Stimulated activated naive B cell treated with anti-CD40 and anti-IgM and Interleukin-4, amounts not matched to agents 10 μg/mL and 1 μg/mL and 100 μg/mL, for 72 hours (primary cell): ENCODE data around the gene TRIM62.
A peak's percentile ranks its signal among the peaks of the same experiment; 100 is the strongest.
"Not testable (repeated sequence)": the region's sequence is repeated elsewhere in the genome, so short reads cannot be mapped to it uniquely, and the experiment has no call there.

Experiments used
- ATAC-seq, 2 donors: fragments of 150-1000 bp; cut with Tn5 transposase; replicated peaks; 2 replicates each; pipeline ENCODE4 v1.10.0; 2021; ENCODE audit warnings: moderate library complexity in 1 of 2
- DNase-seq: peaks from one replicate; pipeline ENCODE4 v3.0.0; 2021
- H3K27ac Mint-ChIP-seq: one replicate; pipeline ENCODE4 v1.8.0; 2022; ENCODE audit warnings: mild to moderate bottlenecking, mixed read lengths
- H3K27me3 Mint-ChIP-seq, 2 donors: one replicate each; pipeline ENCODE4 v1.8.0; 2022; ENCODE audit warnings: mixed read lengths in 2 of 2
- H3K36me3 Mint-ChIP-seq, 2 donors: one replicate each; pipeline ENCODE4 v1.8.0; 2022; ENCODE audit warnings: mixed read lengths in 2 of 2, mild to moderate bottlenecking in 1 of 2
- H3K4me1 Mint-ChIP-seq, 2 donors: one replicate each; pipeline ENCODE4 v1.8.0; 2022; ENCODE audit warnings: mixed read lengths in 2 of 2, mild to moderate bottlenecking in 1 of 2
- H3K4me3 Mint-ChIP-seq, 2 donors: one replicate each; pipeline ENCODE4 v1.8.0; 2022; ENCODE audit warnings: mild to moderate bottlenecking in 2 of 2, mixed read lengths in 2 of 2, moderate library complexity in 1 of 2
- H3K9me3 Mint-ChIP-seq, 2 donors: one replicate each; pipeline ENCODE4 v1.8.0; 2022; ENCODE audit warnings: mixed read lengths in 2 of 2, mild to moderate bottlenecking in 1 of 2

TRIM62 gene

GRCh38 chr1:33142483-33143064 is 39.3 kb downstream of the TRIM62 start:
- Mint-ChIP-seq H3K9me3 (no peaks in the 10 kb centered on the region), H3K4me1 (peaks cover 5 to 12% of the 10 kb centered on the region in 2 donors), H3K4me3 (no peak overlapping the region), H3K27me3 (no peaks in the 10 kb centered on the region), H3K27ac (no peak overlapping the region), H3K36me3 (peaks cover 4 to 10% of the 10 kb centered on the region in 2 donors)
- ATAC-seq (no peak), DNase-seq (no peak)

GRCh38 chr1:33141781-33142180 is 40.1 kb downstream of the TRIM62 start:
- ATAC-seq (no peak), DNase-seq (no peak)
- Mint-ChIP-seq H3K27ac (no peak overlapping the region), H3K4me1 (peaks cover 5 to 12% of the 10 kb centered on the region in 2 donors), H3K36me3 (peaks cover 4% of the 10 kb centered on the region in 2 donors), H3K9me3 (no peaks in the 10 kb centered on the region), H3K27me3 (no peaks in the 10 kb centered on the region), H3K4me3 (no peak overlapping the region)

- H3K4me1 Mint-ChIP-seq: peaks cover 5 to 12% of the 10 kb centered on the region in 2 donors
- H3K27ac Mint-ChIP-seq: no peak overlapping the region
- H3K27me3 Mint-ChIP-seq: no peaks in the 10 kb centered on the region
- DNase-seq (no peak), ATAC-seq (no peak)
- H3K9me3 Mint-ChIP-seq: no peaks in the 10 kb centered on the region
- no peak overlapping the region for H3K4me3 Mint-ChIP-seq
- H3K36me3 Mint-ChIP-seq: no peaks in the 10 kb centered on the region
These were observed 40.6 kb downstream of the TRIM62 start for GRCh38 chr1:33141216-33141615.

- Mint-ChIP-seq H3K36me3 (peaks cover 0 to 1% of the 10 kb centered on the region in 2 donors), H3K4me3 (no peak overlapping the region), H3K27ac (no peak overlapping the region), H3K4me1 (peaks cover 5 to 12% of the 10 kb centered on the region in 2 donors), H3K9me3 (no peaks in the 10 kb centered on the region), H3K27me3 (no peaks in the 10 kb centered on the region)
- DNase-seq: no peak
- ATAC-seq: peak in 1 of 2 donors; percentile 38
These were observed 41.4 kb downstream of the TRIM62 start for GRCh38 chr1:33140153-33141149.

- H3K36me3 Mint-ChIP-seq: peaks cover 5% of the 10 kb centered on the region in 2 donors
- ATAC-seq (peak; percentile 50 to 57), DNase-seq (no peak)
- no peak overlapping the region for H3K27ac Mint-ChIP-seq
- H3K4me3 Mint-ChIP-seq: no peak overlapping the region
- H3K27me3 Mint-ChIP-seq: no peaks in the 10 kb centered on the region
- no peaks in the 10 kb centered on the region for H3K9me3 Mint-ChIP-seq
- H3K4me1 Mint-ChIP-seq: peaks cover 5 to 17% of the 10 kb centered on the region in 2 donors
These were observed 44.0 kb downstream of the TRIM62 start for GRCh38 chr1:33137800-33138199.

- Mint-ChIP-seq H3K4me1 (peaks cover 8 to 20% of the 10 kb centered on the region in 2 donors), H3K36me3 (peaks cover 10% of the 10 kb centered on the region in 2 donors), H3K27ac (peak overlapping the region; percentile 63)
- not testable (repeated sequence) for H3K9me3 Mint-ChIP-seq, H3K27me3 Mint-ChIP-seq, ATAC-seq, DNase-seq, H3K4me3 Mint-ChIP-seq
These were observed 45.8 kb downstream of the TRIM62 start for GRCh38 chr1:33136041-33136440.

- Mint-ChIP-seq H3K27me3 (no peaks in the 10 kb centered on the region), H3K36me3 (peaks cover 17 to 19% of the 10 kb centered on the region in 2 donors), H3K4me1 (peaks cover 17 to 29% of the 10 kb centered on the region in 2 donors), H3K27ac (no peak overlapping the region), H3K4me3 (no peak overlapping the region), H3K9me3 (peaks cover 0 to 2% of the 10 kb centered on the region in 2 donors)
- ATAC-seq (no peak), DNase-seq (no peak)
These were observed 48.3 kb downstream of the TRIM62 start for GRCh38 chr1:33133478-33134105.

- DNase-seq (no peak), ATAC-seq (no peak)
- Mint-ChIP-seq H3K9me3 (peaks cover 0 to 2% of the 10 kb centered on the region in 2 donors), H3K4me1 (peaks cover 14 to 31% of the 10 kb centered on the region in 2 donors), H3K36me3 (peaks cover 17 to 19% of the 10 kb centered on the region in 2 donors), H3K4me3 (no peak overlapping the region), H3K27me3 (no peaks in the 10 kb centered on the region), H3K27ac (no peak overlapping the region)
These were observed 49.3 kb downstream of the TRIM62 start for GRCh38 chr1:33132549-33132948.

GRCh38 chr1:33131191-33131590 is 50.7 kb downstream of the TRIM62 start:
- H3K27me3 Mint-ChIP-seq: no peaks in the 10 kb centered on the region
- peaks cover 20 to 23% of the 10 kb centered on the region in 2 donors for H3K36me3 Mint-ChIP-seq
- no peak overlapping the region for H3K27ac Mint-ChIP-seq
- no peak overlapping the region for H3K4me3 Mint-ChIP-seq
- H3K4me1 Mint-ChIP-seq: peaks cover 15 to 34% of the 10 kb centered on the region in 2 donors
- DNase-seq (no peak), ATAC-seq (no peak)
- H3K9me3 Mint-ChIP-seq: peaks cover 0 to 2% of the 10 kb centered on the region in 2 donors

- H3K4me1 Mint-ChIP-seq: peaks cover 24 to 43% of the 10 kb centered on the region in 2 donors
- H3K4me3 Mint-ChIP-seq: no peak overlapping the region
- no peaks in the 10 kb centered on the region for H3K27me3 Mint-ChIP-seq
- no peak for DNase-seq
- peaks cover 5 to 8% of the 10 kb centered on the region in 2 donors for H3K9me3 Mint-ChIP-seq
- no peak overlapping the region for H3K27ac Mint-ChIP-seq
- ATAC-seq: no peak
- H3K36me3 Mint-ChIP-seq: peaks cover 25 to 32% of the 10 kb centered on the region in 2 donors
These were observed 51.5 kb downstream of the TRIM62 start for GRCh38 chr1:33130297-33130696.

GRCh38 chr1:33128781-33129180 is 53.1 kb downstream of the TRIM62 start:
- peak overlapping the region; percentile 53 for H3K27ac Mint-ChIP-seq

GRCh38 chr1:33127001-33127823 is 54.6 kb downstream of the TRIM62 start:
- H3K36me3 Mint-ChIP-seq: peaks cover 24 to 34% of the 10 kb centered on the region in 2 donors
- H3K9me3 Mint-ChIP-seq: peaks cover 6 to 9% of the 10 kb centered on the region in 2 donors
- H3K4me1 Mint-ChIP-seq: peaks cover 21 to 32% of the 10 kb centered on the region in 2 donors
- DNase-seq: peak; percentile 100
- peak overlapping the region; percentile 93 for H3K4me3 Mint-ChIP-seq
- peak; percentile 95 to 96 for ATAC-seq
- peak overlapping the region; percentile 98 for H3K27ac Mint-ChIP-seq
- peaks cover 0 to 6% of the 10 kb centered on the region in 2 donors for H3K27me3 Mint-ChIP-seq

More at GRCh38 chr1:33128781-33129180, 53.1 kb downstream of the TRIM62 start:
- DNase-seq: no peak
- H3K9me3 Mint-ChIP-seq: peaks cover 6 to 9% of the 10 kb centered on the region in 2 donors
- H3K27me3 Mint-ChIP-seq: no peaks in the 10 kb centered on the region
- H3K4me1 Mint-ChIP-seq: peaks cover 25 to 43% of the 10 kb centered on the region in 2 donors
- peaks cover 33 to 41% of the 10 kb centered on the region in 2 donors for H3K36me3 Mint-ChIP-seq
- no peak overlapping the region for H3K4me3 Mint-ChIP-seq
- no peak for ATAC-seq

- Mint-ChIP-seq H3K4me3 (peak overlapping the region; percentile 93), H3K9me3 (peaks cover 6 to 9% of the 10 kb centered on the region in 2 donors), H3K4me1 (peaks cover 21 to 32% of the 10 kb centered on the region in 2 donors), H3K27ac (peak overlapping the region; percentile 98), H3K36me3 (peaks cover 24 to 34% of the 10 kb centered on the region in 2 donors), H3K27me3 (peaks cover 4 to 10% of the 10 kb centered on the region in 2 donors)
- no peak for DNase-seq
- ATAC-seq: no peak
These were observed 55.3 kb downstream of the TRIM62 start for GRCh38 chr1:33126411-33127000.
